ENCODE measurements around the gene LENG1.

Gene LENG1

GRCh38 chr19:54136864-54137698 is 22.4 kb downstream of the LENG1 start:
- Histone ChIP-seq H3K4me1 (ENCODE audit: control insufficient read depth, insufficient read depth, low read length) (peaks cover 17% of the 10 kb centered on the region), H3K9me3 (ENCODE audit: control insufficient read depth, low read length) (no peaks in the 10 kb centered on the region), H3K9ac (ENCODE audit: low read length) (peak overlapping the region; percentile 88), H3K27me3 (replicated peaks; ENCODE audit: control insufficient read depth, insufficient read depth, low read length) (peaks cover 2% of the 10 kb centered on the region), H3K4me3 (ENCODE audit: low read length) (peak overlapping the region; percentile 77), H3K36me3 (ENCODE audit: control insufficient read depth, insufficient read depth, low read length, severe bottlenecking) (no peaks in the 10 kb centered on the region)
- peak; percentile 100 for DNase-seq (ENCODE audit: low read depth)

DNA sequence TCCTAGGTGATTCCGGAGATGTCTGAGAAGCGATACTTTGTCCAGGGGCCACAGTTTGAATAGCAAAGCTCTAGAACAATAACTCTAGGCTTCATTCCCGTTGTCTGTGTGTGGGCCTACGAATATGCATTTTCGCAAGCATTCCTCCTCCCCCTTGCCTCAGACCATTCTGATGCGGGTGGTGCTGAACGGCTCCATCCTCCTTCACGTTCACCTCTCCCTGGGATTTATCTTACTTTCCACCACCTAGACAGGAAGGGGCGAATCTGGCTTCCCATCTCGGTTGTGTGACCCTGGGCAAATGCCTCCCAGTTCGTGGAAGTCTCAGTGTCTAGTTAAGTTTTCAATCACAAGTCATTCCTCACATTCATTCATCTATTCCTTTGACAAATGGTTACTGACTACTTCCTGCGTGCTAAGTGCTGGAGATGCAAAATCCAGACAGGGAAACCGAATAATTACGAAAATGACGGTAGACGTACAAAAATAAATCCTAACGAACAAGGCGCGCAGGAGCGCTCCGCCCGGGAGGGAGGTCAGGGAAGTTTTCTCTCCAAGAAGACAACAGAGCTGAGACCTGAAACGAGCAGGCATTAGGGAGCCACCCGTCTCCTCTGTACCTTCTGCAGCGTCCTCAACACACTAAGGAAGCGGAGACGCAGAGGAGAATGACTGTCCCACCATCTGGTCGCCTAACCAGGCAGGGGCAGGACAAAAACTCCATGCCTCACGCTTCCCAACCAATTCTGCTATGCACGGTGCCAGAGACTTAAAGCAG is 23.2 kb downstream of the LENG1 start:
- H3K36me3 ChIP-seq (ENCODE audit: control insufficient read depth, insufficient read depth, low read length, severe bottlenecking), result peaks cover 7% of the 10 kb centered on the region
- peak; percentile 43 for DNase-seq (ENCODE audit: low read depth)
- no peaks in the 10 kb centered on the region for H3K9me3 ChIP-seq (ENCODE audit: control insufficient read depth, low read length)
- H3K4me3 ChIP-seq (ENCODE audit: low read length), result peak overlapping the region; percentile 77
- peak overlapping the region; percentile 42 for H3K9ac ChIP-seq (ENCODE audit: low read length)
- peaks cover 17% of the 10 kb centered on the region for H3K4me1 ChIP-seq (ENCODE audit: control insufficient read depth, insufficient read depth, low read length)
- peaks cover 2% of the 10 kb centered on the region for H3K27me3 ChIP-seq (replicated peaks; ENCODE audit: control insufficient read depth, insufficient read depth, low read length)

DNA sequence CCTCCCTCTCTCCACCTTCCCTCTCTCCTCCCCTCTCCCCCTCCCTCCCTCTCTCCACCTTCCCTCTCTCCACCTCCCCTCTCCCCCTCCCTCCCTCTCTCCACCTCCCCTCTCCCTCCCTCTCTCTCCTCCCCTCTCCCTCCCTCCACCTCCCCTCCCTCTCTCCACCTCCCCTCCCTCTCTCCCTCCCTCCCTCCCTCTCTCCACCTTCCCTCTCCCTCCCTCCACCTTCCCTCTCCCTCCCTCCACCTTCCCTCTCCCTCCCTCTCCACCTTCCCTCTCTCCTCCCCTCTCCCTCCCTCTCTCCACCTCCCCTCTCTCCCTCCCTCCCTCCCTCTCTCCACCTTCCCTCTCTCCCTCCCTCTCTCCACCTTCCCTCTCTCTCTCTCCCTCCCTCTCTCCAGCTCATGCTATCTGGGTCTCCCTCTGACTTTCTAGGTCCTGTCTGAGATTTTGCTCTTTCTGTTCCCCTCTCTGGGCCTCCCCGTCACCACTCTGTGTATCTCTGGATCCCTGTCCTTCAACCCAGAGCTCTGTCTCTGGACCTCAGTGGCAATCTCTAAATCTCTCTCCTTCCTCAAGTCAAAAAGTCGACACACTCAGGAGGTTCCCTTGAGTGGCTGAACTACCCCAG is 25.4 kb downstream of the LENG1 start:
- peaks cover 2% of the 10 kb centered on the region for H3K27me3 ChIP-seq (replicated peaks; ENCODE audit: control insufficient read depth, insufficient read depth, low read length)
- no peak for DNase-seq (ENCODE audit: low read depth)
- no peak overlapping the region for H3K9ac ChIP-seq (ENCODE audit: low read length)
- no peak overlapping the region for H3K4me3 ChIP-seq (ENCODE audit: low read length)
- peaks cover 23% of the 10 kb centered on the region for H3K36me3 ChIP-seq (ENCODE audit: control insufficient read depth, insufficient read depth, low read length, severe bottlenecking)
- peaks cover 13% of the 10 kb centered on the region for H3K4me1 ChIP-seq (ENCODE audit: control insufficient read depth, insufficient read depth, low read length)
- no peaks in the 10 kb centered on the region for H3K9me3 ChIP-seq (ENCODE audit: control insufficient read depth, low read length)

- Histone ChIP-seq H3K4me1 (ENCODE audit: control insufficient read depth, insufficient read depth, low read length) (peaks cover 10% of the 10 kb centered on the region), H3K9me3 (ENCODE audit: control insufficient read depth, low read length) (no peaks in the 10 kb centered on the region), H3K36me3 (ENCODE audit: control insufficient read depth, insufficient read depth, low read length, severe bottlenecking) (peaks cover 28% of the 10 kb centered on the region), H3K9ac (ENCODE audit: low read length) (no peak overlapping the region), H3K27me3 (replicated peaks; ENCODE audit: control insufficient read depth, insufficient read depth, low read length) (peaks cover 2% of the 10 kb centered on the region), H3K4me3 (ENCODE audit: low read length) (no peak overlapping the region)
- DNase-seq (ENCODE audit: low read depth), result no peak
Measured at GRCh38 chr19:54133312-54133956, 26.1 kb downstream of the LENG1 start.

GRCh38 chr19:54129617-54129996 is 29.9 kb downstream of the LENG1 start:
- Histone ChIP-seq H3K27me3 (replicated peaks; ENCODE audit: control insufficient read depth, insufficient read depth, low read length) (peaks cover 2% of the 10 kb centered on the region), H3K4me3 (ENCODE audit: low read length) (no peak overlapping the region), H3K9ac (ENCODE audit: low read length) (no peak overlapping the region), H3K9me3 (ENCODE audit: control insufficient read depth, low read length) (no peaks in the 10 kb centered on the region), H3K4me1 (ENCODE audit: control insufficient read depth, insufficient read depth, low read length) (no peaks in the 10 kb centered on the region), H3K36me3 (ENCODE audit: control insufficient read depth, insufficient read depth, low read length, severe bottlenecking) (peaks cover 59% of the 10 kb centered on the region)
- DNase-seq (ENCODE audit: low read depth), result no peak

DNA sequence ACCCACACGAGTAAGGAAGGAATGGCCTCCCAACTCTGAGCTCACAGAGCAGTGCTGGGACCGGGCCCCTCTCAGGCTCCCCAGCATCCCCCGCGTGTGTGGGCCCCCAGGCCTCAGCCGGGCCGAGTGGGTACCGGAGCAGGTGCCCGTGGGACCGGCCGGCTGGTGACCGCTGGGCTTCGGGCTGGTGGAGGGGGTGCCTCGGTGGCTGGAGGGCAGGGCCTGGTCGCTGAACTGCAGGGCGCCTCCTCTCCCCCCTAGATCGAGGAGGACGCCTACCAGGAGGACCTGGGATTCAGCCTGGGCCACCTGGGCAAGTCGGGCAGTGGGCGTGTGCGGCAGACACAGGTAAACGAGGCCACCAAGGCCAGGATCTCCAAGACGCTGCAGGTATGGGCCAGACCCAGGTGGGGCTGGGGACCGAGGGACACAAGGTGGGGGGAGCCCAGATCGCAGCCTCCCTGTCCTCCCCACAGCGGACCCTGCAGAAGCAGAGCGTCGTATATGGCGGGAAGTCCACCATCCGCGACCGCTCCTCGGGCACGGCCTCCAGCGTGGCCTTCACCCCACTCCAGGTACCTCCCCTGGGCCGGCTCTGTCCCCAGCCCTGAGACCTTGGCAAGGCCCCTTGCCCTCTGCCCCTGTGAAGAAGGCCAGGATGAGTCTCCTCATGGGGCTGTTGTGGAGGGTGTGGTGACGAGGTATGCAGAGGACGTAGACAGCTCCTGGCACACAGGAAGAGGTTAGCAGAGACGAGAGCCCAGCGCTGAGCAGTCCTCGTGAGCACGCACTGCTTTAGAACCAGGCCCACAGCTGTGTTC is 30.5 kb downstream of the LENG1 start:
- no peaks in the 10 kb centered on the region for H3K4me1 ChIP-seq (ENCODE audit: control insufficient read depth, insufficient read depth, low read length)
- no peak overlapping the region for H3K9ac ChIP-seq (ENCODE audit: low read length)
- H3K36me3 ChIP-seq (ENCODE audit: control insufficient read depth, insufficient read depth, low read length, severe bottlenecking), result peaks cover 65% of the 10 kb centered on the region
- H3K27me3 ChIP-seq (replicated peaks; ENCODE audit: control insufficient read depth, insufficient read depth, low read length), result peaks cover 2% of the 10 kb centered on the region
- H3K4me3 ChIP-seq (ENCODE audit: low read length), result no peak overlapping the region
- no peaks in the 10 kb centered on the region for H3K9me3 ChIP-seq (ENCODE audit: control insufficient read depth, low read length)
- DNase-seq (ENCODE audit: low read depth), result no peak

- H3K4me3 ChIP-seq (ENCODE audit: low read length), result no peak overlapping the region
- H3K36me3 ChIP-seq (ENCODE audit: control insufficient read depth, insufficient read depth, low read length, severe bottlenecking), result peaks cover 71% of the 10 kb centered on the region
- no peak overlapping the region for H3K9ac ChIP-seq (ENCODE audit: low read length)
- H3K4me1 ChIP-seq (ENCODE audit: control insufficient read depth, insufficient read depth, low read length), result no peaks in the 10 kb centered on the region
- no peaks in the 10 kb centered on the region for H3K9me3 ChIP-seq (ENCODE audit: control insufficient read depth, low read length)
- DNase-seq (ENCODE audit: low read depth), result no peak
- H3K27me3 ChIP-seq (replicated peaks; ENCODE audit: control insufficient read depth, insufficient read depth, low read length), result no peaks in the 10 kb centered on the region
Measured at GRCh38 chr19:54128441-54128725, 31.1 kb downstream of the LENG1 start.

DNA sequence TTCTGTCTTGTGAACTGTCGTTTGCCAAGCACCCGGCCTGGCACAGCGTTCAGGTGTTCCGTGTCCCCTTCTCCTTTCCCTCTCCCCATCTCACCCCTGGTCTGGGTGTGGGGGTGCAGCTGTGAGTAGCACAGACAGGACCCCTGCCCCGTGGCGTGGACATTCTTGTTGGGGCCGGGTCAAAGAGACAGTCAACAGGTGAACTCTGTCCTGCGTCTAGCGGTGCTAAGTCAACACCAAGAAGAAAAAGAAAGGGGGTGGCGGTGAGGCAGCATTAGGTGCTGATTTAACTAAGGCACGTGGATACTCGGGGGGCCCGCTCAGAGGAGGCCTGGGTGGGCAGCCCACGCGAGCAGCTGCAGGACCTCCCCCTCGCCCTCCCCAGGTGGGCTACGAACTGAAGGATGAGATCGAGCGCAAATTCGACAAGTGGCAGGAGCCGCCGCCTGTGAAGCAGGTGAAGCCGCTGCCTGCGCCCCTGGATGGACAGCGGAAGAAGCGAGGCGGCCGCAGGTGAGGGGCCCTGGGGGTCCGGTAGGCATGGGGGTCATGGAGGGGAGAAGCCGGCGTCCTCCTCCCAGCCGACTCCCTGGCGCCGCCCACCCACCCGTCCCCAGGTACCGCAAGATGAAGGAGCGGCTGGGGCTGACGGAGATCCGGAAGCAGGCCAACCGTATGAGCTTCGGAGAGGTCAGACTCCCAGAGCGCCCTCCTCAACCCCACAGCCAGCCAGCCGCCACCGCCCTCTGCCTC is 31.7 kb downstream of the LENG1 start:
- DNase-seq (ENCODE audit: low read depth), result no peak
- Histone ChIP-seq H3K4me1 (ENCODE audit: control insufficient read depth, insufficient read depth, low read length) (no peaks in the 10 kb centered on the region), H3K27me3 (replicated peaks; ENCODE audit: control insufficient read depth, insufficient read depth, low read length) (no peaks in the 10 kb centered on the region), H3K9me3 (ENCODE audit: control insufficient read depth, low read length) (no peaks in the 10 kb centered on the region), H3K4me3 (ENCODE audit: low read length) (no peak overlapping the region), H3K9ac (ENCODE audit: low read length) (no peak overlapping the region), H3K36me3 (ENCODE audit: control insufficient read depth, insufficient read depth, low read length, severe bottlenecking) (peaks cover 76% of the 10 kb centered on the region)

DNA sequence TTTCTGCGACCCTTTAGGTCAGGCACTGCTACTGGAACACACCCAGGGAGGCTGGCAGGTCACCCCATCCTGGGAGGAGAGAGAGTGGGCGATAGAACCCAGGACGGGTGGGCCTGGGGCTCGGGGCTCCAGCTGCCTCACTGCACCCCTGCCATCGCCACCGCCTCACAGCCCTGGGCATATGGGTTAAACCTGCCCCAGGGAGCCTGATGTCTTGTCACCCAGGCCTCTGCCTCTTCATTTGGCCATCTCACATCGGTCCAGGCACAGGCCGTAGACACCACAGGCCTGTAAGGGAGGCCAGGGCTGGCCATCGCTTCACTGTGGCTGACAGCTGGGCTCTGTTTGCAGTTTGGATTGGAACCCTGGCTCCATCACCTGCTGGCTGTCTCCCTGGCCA is 33.8 kb downstream of the LENG1 start:
- no peak for DNase-seq (ENCODE audit: low read depth)
- Histone ChIP-seq H3K27me3 (replicated peaks; ENCODE audit: control insufficient read depth, insufficient read depth, low read length) (no peaks in the 10 kb centered on the region), H3K9ac (ENCODE audit: low read length) (no peak overlapping the region), H3K9me3 (ENCODE audit: control insufficient read depth, low read length) (no peaks in the 10 kb centered on the region), H3K4me1 (ENCODE audit: control insufficient read depth, insufficient read depth, low read length) (no peaks in the 10 kb centered on the region), H3K4me3 (ENCODE audit: low read length) (no peak overlapping the region), H3K36me3 (ENCODE audit: control insufficient read depth, insufficient read depth, low read length, severe bottlenecking) (peaks cover 80% of the 10 kb centered on the region)

- no peak overlapping the region for H3K4me3 ChIP-seq (ENCODE audit: low read length)
- H3K9ac ChIP-seq (ENCODE audit: low read length), result no peak overlapping the region
- no peak for DNase-seq (ENCODE audit: low read depth)
- H3K4me1 ChIP-seq (ENCODE audit: control insufficient read depth, insufficient read depth, low read length), result no peaks in the 10 kb centered on the region
- H3K27me3 ChIP-seq (replicated peaks; ENCODE audit: control insufficient read depth, insufficient read depth, low read length), result no peaks in the 10 kb centered on the region
- H3K9me3 ChIP-seq (ENCODE audit: control insufficient read depth, low read length), result no peaks in the 10 kb centered on the region
- peaks cover 86% of the 10 kb centered on the region for H3K36me3 ChIP-seq (ENCODE audit: control insufficient read depth, insufficient read depth, low read length, severe bottlenecking)
Measured at GRCh38 chr19:54124393-54124792, 35.1 kb downstream of the LENG1 start.
